Psoas muscle (tissue), 8 donors: ENCODE measurements around the gene TRPV3. TPM values are rescaled to one million over a fixed set of nuclear protein-coding genes. Genes with fewer than 3 reads are reported as not detected.

ENCODE experiments used
- ATAC-seq, 4 donors: fragments of 200-7000 bp; cut with Tn5 transposase; one replicate each; pipeline ENCODE4 v1.9.1; 2020; ENCODE audit warnings: moderate library complexity in 3 of 4, mild to moderate bottlenecking in 2 of 4
- DNase-seq, 2 donors: peaks; one replicate each; pipeline ENCODE4 v3.0.0-alpha.2; 2020
- H3K27ac ChIP-seq: fragments of 200-600 bp; one replicate; pipeline ENCODE4 v1.8.0; 2022
- H3K27me3 ChIP-seq, 3 donors: fragments of 200-600 bp in 1 of 3; one replicate each; pipeline versions ENCODE4 v1.6.1 to v1.8.0; 2013 to 2022; ENCODE audit warnings: low read length in 2 of 3, mild to moderate bottlenecking in 2 of 3, moderate library complexity in 1 of 3; ENCODE audit not compliant: insufficient read depth in 3 of 3
- H3K36me3 ChIP-seq, 2 donors: fragments of 200-600 bp in 1 of 2; one replicate each; pipeline versions ENCODE4 v1.6.1 to v1.8.0; 2013 to 2022; ENCODE audit warnings: low read depth in 1 of 2, mild to moderate bottlenecking in 1 of 2, moderate library complexity in 1 of 2; ENCODE audit not compliant: insufficient read depth in 1 of 2
- H3K4me1 ChIP-seq: fragments of 200-600 bp; one replicate; pipeline ENCODE4 v1.8.0; 2022
- H3K4me3 ChIP-seq: fragments of 200-600 bp; one replicate; pipeline ENCODE4 v1.8.0; 2022; ENCODE audit warnings: mild to moderate bottlenecking
- H3K9me3 ChIP-seq: fragments of 200-600 bp; one replicate; pipeline ENCODE4 v1.8.0; 2022
- WGBS, 3 donors: extraction: QIAGEN DNeasy Blood & Tissue Kit; methylation state at CpG; one replicate each; pipeline versions ENCODE4 v1.1.6 to v1.1.7; 2013; 5-methylcytosine and 5-hydroxymethylcytosine counted together
- intact Hi-C, 2 donors: fragments of 100-400 bp; cut with DNase I; formaldehyde crosslinking; loops; one replicate each; pipeline versions ENCODE4 v1.11.0 to v1.14.2; 2022
- long read RNA-seq, 2 donors: library from polyadenylated mRNA; unstranded; transcript quantifications; one replicate each; pipeline ENCODE4 v2.0.0, GENCODE V29; 2021
- polyA plus RNA-seq, 3 donors: library from polyadenylated mRNA; stranded (reverse); fragments of 200-250 nt; gene quantifications; one replicate each; pipeline ENCODE4 v1.2.3, GENCODE V29; 2013
- total RNA-seq, 4 donors: library from RNA; stranded (reverse); fragmentation: NEBNext Ultra II Directional in 2 of 4; extraction: Animal tissue kit (Norgen Biotek cat#: 25700) in 2 of 4; gene quantifications; one replicate each; pipeline versions ENCODE4 v1.2.1 to v1.2.4, GENCODE V29; 2021 to 2023
- TF ChIP-seq, protein P1 (sequence below): fragments of 200-600 bp; IDR thresholded peaks from one replicate; pipeline ENCODE4 v1.8.0; 2022; ENCODE audit warnings: antibody characterized with exemption
- donor health status: healthy with polysubstance abuse.
- donor health status: DM: no; HTN: no; CAD: no; lungs with moderate emphysema.
- donor health status: Bipolar disorder and iron deficiency.
- donor health status: healthy.
- donor health status: DM: yes; HTN: yes; CAD: no.
- donor health status: DM: no; HTN: no; CAD: no.
- donor health status: DM: no; HTN: no; CAD: no.
- donor health status: DM: yes; HTN: yes; CAD: no.

The TRPV3 gene
- total RNA-seq: 10 to 100 TPM in 1 of 4 donors, 1 to 10 TPM in 1, under 1 TPM in 2; 0.71 to 10.1 (median 1.1) TPM
- polyA plus RNA-seq: under 1 TPM; 0.32 to 0.38 (median 0.36) TPM
- long read RNA-seq, donor 1, partial matches to known transcripts: 1 of 1 reads
- long read RNA-seq, donor 1, other reads (novel, unspliced or antisense): 0 of 1 reads
- long read RNA-seq, donor 2: 0 reads

DNA sequence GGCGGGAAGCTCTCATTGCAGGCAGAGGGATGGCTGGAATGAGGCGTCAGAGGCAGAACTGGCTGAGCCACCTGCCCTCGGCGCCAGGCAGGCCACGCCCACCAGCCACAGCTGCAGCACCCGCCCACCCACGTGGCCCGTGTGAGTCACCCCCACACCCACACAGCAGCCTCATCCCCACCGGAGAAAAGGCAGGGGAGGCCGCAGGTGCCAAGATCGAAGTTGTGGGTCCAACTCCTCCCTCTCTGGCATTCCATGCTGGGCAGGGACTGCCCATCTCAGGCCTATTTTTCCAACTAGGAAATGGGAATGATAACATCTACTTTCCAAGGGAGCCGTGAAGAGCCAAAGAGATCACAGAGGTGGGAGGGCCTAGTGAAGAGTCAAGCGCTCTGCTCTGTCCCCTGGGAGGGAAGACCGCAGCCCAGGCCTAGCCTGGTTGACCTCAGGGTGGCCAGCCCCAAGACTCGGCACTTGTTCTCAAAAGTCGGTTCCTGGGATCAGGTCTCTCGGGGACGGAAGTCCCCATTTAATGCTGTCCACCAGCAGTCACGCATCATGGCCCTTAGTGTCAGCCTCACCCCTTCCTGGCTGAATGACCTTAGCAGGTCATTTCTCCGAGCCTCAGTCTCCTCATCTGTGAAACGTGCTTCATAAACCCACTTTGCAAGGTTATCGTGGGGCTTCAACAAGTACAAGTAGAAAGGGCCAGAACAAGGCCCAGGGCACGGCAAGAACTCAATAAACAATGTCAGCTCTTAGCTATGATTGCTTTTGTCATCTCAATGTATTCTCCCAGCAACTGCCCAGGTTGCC lies at the start of gene TRPV3:
TRPV3 (minus strand) TSS at position 45 of the 816 bp plus-strand sequence. CDS start 2,962 bp downstream, outside the sequence.
- Histone ChIP-seq H3K27me3 (no peaks in the 10 kb centered on the region), H3K4me3 (peak within 1 kb of the TSS; percentile 29), H3K9me3 (no peaks in the 10 kb centered on the region), H3K4me1 (peaks cover 5% of the 10 kb centered on the region), H3K27ac (peak within 1 kb of the TSS; percentile 11), H3K36me3 (no peaks in the 10 kb centered on the region)
- TF ChIP-seq, protein P1, sequence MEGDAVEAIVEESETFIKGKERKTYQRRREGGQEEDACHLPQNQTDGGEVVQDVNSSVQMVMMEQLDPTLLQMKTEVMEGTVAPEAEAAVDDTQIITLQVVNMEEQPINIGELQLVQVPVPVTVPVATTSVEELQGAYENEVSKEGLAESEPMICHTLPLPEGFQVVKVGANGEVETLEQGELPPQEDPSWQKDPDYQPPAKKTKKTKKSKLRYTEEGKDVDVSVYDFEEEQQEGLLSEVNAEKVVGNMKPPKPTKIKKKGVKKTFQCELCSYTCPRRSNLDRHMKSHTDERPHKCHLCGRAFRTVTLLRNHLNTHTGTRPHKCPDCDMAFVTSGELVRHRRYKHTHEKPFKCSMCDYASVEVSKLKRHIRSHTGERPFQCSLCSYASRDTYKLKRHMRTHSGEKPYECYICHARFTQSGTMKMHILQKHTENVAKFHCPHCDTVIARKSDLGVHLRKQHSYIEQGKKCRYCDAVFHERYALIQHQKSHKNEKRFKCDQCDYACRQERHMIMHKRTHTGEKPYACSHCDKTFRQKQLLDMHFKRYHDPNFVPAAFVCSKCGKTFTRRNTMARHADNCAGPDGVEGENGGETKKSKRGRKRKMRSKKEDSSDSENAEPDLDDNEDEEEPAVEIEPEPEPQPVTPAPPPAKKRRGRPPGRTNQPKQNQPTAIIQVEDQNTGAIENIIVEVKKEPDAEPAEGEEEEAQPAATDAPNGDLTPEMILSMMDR: no peak
- WGBS, 3 donors: 39 to 55% (median 51%) methylated on average over 23 of the region's 23 CpGs
- ATAC-seq (peak; percentile 59 to 92 (median 88)), DNase-seq (peak; percentile 36 to 86)
- intact Hi-C loops: no loop called here

DNA sequence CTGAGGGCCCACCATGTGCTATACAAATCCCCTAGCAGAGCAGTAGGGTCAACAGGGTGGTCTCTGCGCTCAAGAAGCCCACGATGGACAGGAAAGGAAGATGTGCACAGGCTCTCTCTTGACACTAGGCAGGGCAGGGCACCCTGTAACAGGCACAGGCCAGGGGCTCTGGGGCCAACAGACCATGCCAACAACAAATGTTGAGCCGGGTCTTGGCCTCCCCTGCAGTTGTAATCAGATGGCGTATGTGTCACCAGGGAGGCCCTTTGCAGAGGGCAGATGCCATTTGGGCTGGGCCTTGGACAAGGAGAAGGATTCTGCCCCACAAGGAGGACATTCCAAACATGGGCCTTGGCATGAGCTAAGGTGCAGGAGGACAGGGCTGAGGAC lies 46.3 kb upstream of the TRPV3 start:
- H3K9me3 ChIP-seq: no peaks in the 10 kb centered on the region

DNA sequence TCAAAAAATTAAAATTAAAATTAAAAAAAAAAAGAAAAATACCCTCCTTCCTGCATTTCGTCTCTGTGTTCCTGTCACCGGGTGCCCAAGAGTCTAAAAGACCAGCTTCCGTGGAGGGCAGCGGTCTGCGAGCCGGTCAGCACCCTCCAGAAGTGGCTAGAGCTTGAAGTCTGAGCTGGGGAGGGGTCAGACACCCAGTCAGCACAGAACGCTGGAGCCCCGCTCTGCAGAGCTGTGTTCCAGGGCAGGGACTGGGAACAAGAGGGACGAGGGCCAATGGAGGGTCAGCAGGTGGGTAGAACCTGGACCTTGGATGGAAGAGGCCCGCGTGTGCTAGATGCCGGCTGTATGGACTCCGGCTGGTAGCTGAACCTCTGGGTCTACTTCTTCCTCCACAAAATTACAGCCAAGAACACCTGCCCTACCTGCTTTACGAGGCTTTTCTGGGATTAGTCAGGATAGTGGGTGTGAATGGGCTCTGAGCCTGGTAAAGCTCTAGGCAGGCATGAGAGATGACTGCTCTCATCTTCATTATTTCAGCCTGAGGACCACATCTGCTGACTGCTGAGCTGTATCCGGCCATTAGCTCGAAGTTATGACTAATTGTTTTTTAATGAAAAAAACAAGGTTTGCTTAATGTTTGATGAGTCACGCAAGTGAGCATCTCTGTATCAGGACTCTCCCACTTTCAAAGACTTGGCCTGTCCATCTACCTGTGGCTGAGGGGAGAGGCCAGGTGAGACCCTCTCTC lies 45.7 kb upstream of the TRPV3 start:
- ATAC-seq: no peak
- intact Hi-C loops: no loop called here
- WGBS, 3 donors: 88 to 90% (median 90%) methylated on average over 17 of the region's 17 CpGs

More for the DNA sequence above, 46.3 kb upstream of the TRPV3 start:
- Histone ChIP-seq H3K36me3 (peaks cover 0 to 36% of the 10 kb centered on the region in 2 donors), H3K4me3 (no peak overlapping the region), H3K27me3 (no peaks in the 10 kb centered on the region), H3K4me1 (no peaks in the 10 kb centered on the region), H3K27ac (no peak overlapping the region)
- 63 to 80% (median 68%) methylated on average over 4 of the region's 4 CpGs for WGBS, 3 donors
- TF ChIP-seq, protein P1: no peak
- intact Hi-C loops: no loop called here
- DNase-seq (no peak), ATAC-seq (no peak)

DNA sequence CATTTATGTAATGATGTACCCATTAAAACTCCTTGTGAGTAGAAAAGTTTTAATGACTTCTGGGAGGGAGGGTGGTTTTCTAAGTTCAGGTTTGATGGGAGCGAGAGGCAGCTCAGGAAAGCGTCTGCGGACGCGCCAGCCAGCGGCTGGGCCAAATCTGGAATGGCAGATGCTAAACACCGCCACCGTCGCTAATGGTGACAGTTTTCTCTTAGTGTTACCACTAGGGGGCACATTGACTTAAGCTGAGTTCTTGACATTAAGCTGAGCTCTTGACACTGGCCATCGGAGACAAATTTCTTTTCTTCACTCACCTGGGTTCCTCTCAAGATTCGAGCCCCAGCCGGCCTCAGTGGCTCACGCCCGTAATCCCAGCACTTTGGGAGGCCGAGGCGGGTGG lies 44.9 kb upstream of the TRPV3 start:
- Histone ChIP-seq H3K27me3 (no peaks in the 10 kb centered on the region), H3K4me1 (no peaks in the 10 kb centered on the region), H3K27ac (no peak overlapping the region), H3K9me3 (no peaks in the 10 kb centered on the region), H3K4me3 (no peak overlapping the region), H3K36me3 (peaks cover 0 to 23% of the 10 kb centered on the region in 2 donors)
- WGBS, 3 donors: 59 to 75% (median 60%) methylated on average over 16 of the region's 16 CpGs
- intact Hi-C loops: no loop called here
- TF ChIP-seq, protein P1: peak; percentile 48
- DNase-seq: no peak
- ATAC-seq: peak in 2 of 4 donors; percentile 55 to 77

More for the DNA sequence above, 45.7 kb upstream of the TRPV3 start:
- no peak overlapping the region for H3K4me3 ChIP-seq
- TF ChIP-seq, protein P1: no peak
- no peak for DNase-seq
- H3K36me3 ChIP-seq: peaks cover 0 to 30% of the 10 kb centered on the region in 2 donors
- no peaks in the 10 kb centered on the region for H3K4me1 ChIP-seq
- H3K9me3 ChIP-seq: no peaks in the 10 kb centered on the region
- no peak overlapping the region for H3K27ac ChIP-seq
- H3K27me3 ChIP-seq: no peaks in the 10 kb centered on the region
